PC-9 (cell line): Measurements from ENCODE around the gene UHRF1.

Experiments used
- EZH2 ChIP-seq: fragments of 200-600 bp; sonication (generic); IDR thresholded peaks from 2 replicates; pipeline ENCODE4 v1.8.0; 2017; ENCODE audit warnings: antibody characterized with exemption, low read depth
- TF ChIP-seq, protein P1 (sequence below): fragments of 200-600 bp; sonication (generic); conservative IDR thresholded peaks from 2 replicates; pipeline ENCODE4 v1.6.1; 2017; ENCODE audit warnings: mixed run types, antibody characterized with exemption, mild to moderate bottlenecking, moderate library complexity

DNA sequence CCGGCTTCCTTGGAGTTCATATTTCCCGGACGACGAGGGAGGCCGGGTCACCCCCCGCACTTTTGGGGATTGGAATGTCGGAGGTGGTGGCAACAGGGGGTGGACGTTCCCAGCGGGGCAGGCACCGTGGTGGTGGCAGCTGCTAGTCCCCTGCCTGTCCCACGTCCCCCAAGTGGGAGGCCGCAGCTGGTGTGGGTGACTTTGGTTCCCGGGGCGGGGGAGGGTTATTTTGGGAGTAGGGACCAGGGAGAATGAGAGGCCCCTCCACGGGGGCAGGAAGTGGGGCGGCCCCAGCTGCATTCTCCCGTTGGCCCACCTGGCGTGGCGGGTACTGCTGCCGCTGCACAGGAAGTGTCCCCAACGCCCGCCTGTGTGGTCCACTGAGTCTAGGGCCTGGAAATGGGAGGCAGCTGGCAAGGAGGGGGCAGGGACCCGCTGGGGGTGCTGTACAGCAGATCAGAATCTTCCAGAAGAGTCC, 30.8 kb upstream of the UHRF1 start:
- TF ChIP-seq, protein P1, sequence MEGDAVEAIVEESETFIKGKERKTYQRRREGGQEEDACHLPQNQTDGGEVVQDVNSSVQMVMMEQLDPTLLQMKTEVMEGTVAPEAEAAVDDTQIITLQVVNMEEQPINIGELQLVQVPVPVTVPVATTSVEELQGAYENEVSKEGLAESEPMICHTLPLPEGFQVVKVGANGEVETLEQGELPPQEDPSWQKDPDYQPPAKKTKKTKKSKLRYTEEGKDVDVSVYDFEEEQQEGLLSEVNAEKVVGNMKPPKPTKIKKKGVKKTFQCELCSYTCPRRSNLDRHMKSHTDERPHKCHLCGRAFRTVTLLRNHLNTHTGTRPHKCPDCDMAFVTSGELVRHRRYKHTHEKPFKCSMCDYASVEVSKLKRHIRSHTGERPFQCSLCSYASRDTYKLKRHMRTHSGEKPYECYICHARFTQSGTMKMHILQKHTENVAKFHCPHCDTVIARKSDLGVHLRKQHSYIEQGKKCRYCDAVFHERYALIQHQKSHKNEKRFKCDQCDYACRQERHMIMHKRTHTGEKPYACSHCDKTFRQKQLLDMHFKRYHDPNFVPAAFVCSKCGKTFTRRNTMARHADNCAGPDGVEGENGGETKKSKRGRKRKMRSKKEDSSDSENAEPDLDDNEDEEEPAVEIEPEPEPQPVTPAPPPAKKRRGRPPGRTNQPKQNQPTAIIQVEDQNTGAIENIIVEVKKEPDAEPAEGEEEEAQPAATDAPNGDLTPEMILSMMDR: no peak
- TF ChIP-seq EZH2: no peak
